Lung (tissue), 12 donors: ENCODE measurements around the gene CELA3A. TPM values are rescaled to one million over a fixed set of nuclear protein-coding genes. Genes with fewer than 3 reads are reported as not detected.
A peak's percentile ranks its signal among the peaks of the same experiment; 100 is the strongest.

Experiments
- ATAC-seq: fragments of 200-7000 bp; cut with Tn5 transposase; one replicate; pipeline ENCODE4 v1.9.1; 2020; ENCODE audit warnings: moderate number of reproducible peaks; ENCODE audit not compliant: insufficient read depth, low FRiP score
- DNase-seq, 3 donors: peaks; one replicate each; pipeline ENCODE4 v3.0.0-alpha.2; 2013 to 2017
- H3K27ac ChIP-seq, 2 donors: one replicate each; pipeline ENCODE4 v1.5.1; 2013; ENCODE audit warnings: mild to moderate bottlenecking in 2 of 2, moderate library complexity in 2 of 2, control low read depth in 1 of 2, inconsistent platforms in 1 of 2, low read depth in 1 of 2, low read length in 1 of 2
- H3K27me3 ChIP-seq, 3 donors: one replicate each; pipeline ENCODE4 v1.5.1; 2013; ENCODE audit warnings: low read length in 2 of 3; ENCODE audit not compliant: control insufficient read depth in 3 of 3, insufficient read depth in 3 of 3
- H3K36me3 ChIP-seq, 4 donors: one replicate each; pipeline ENCODE4 v1.5.1; 2013; ENCODE audit warnings: low read length in 4 of 4, mild to moderate bottlenecking in 1 of 4, moderate library complexity in 1 of 4; ENCODE audit not compliant: control insufficient read depth in 4 of 4, insufficient read depth in 4 of 4
- H3K4me1 ChIP-seq, 5 donors: one replicate each; pipeline ENCODE4 v1.5.1; 2013; ENCODE audit warnings: low read length in 5 of 5, mild to moderate bottlenecking in 2 of 5, moderate library complexity in 1 of 5; ENCODE audit not compliant: control insufficient read depth in 5 of 5, insufficient read depth in 5 of 5
- H3K4me3 ChIP-seq: one replicate; pipeline ENCODE4 v1.5.1; 2013; ENCODE audit warnings: mild to moderate bottlenecking, control low read depth, moderate library complexity
- H3K9ac ChIP-seq, 2 donors: one replicate each; pipeline ENCODE4 v1.5.1; 2013; ENCODE audit warnings: low read length in 2 of 2, control low read depth in 1 of 2; ENCODE audit not compliant: insufficient read depth in 1 of 2
- H3K9me3 ChIP-seq, 4 donors: one replicate each; pipeline ENCODE4 v1.5.1; 2013; ENCODE audit warnings: low read length in 3 of 4, mild to moderate bottlenecking in 1 of 4, moderate library complexity in 1 of 4; ENCODE audit not compliant: control insufficient read depth in 4 of 4, insufficient read depth in 3 of 4
- CTCF ChIP-seq: IDR thresholded peaks from 2 replicates; pipeline ENCODE4 v1.5.1; 2012; ENCODE audit warnings: mild to moderate bottlenecking; ENCODE audit errors: control extremely low read depth, extremely low read depth
- WGBS, 2 donors: extraction: QIAGEN DNeasy Blood & Tissue Kit; methylation state at CpG; one replicate each; pipeline ENCODE4 v1.1.7; 2013; 5-methylcytosine and 5-hydroxymethylcytosine counted together
- polyA plus RNA-seq, 2 donors: library from polyadenylated mRNA; stranded (reverse); fragments of 200-250 nt; gene quantifications; one replicate each; pipeline ENCODE4 v1.2.1, GENCODE V29; 2013
- total RNA-seq, 2 donors: library from RNA; depleted of rRNA in 1 of 2; stranded (reverse); fragments of >200 nt in 1 of 2; gene quantifications; one replicate each; pipeline ENCODE4 v1.2.1, GENCODE V29; 2014 to 2021
- donor health status: control.
- donor health status: control.
- donor health status: Bipolar disorder and iron deficiency.
- donor health status: healthy.
- donor health status: DM: yes; HTN: yes; CAD: no.

CELA3A gene
- total and polyA plus RNA-seq, 4 donors, result 0.26 to 11.7 (median 0.92) TPM; not detected in 1

GRCh38 chr1:22039594-22040285 is 38.3 kb downstream of the CELA3A start:
- ATAC-seq (peak; percentile 86), DNase-seq (peak; percentile 87 to 93 (median 91))
- no peak overlapping the region for H3K4me3 ChIP-seq
- TF ChIP-seq CTCF, result no peak
- no peaks in the 10 kb centered on the region for H3K36me3 ChIP-seq
- no peaks in the 10 kb centered on the region for H3K27me3 ChIP-seq
- H3K9me3 ChIP-seq, result no peaks in the 10 kb centered on the region
- H3K4me1 ChIP-seq, result peaks cover 0 to 13% (median 7%) of the 10 kb centered on the region in 5 donors
- 15 to 20% methylated on average over 6 of the region's 6 CpGs for WGBS, 2 donors
- H3K9ac ChIP-seq, result peak overlapping the region in 1 of 2 donors; percentile 46
- peak overlapping the region; percentile 11 to 66 for H3K27ac ChIP-seq

GRCh38 chr1:22040286-22040623 is 38.8 kb downstream of the CELA3A start:
- H3K4me3 ChIP-seq, result no peak overlapping the region
- peak overlapping the region in 1 of 2 donors; percentile 46 for H3K9ac ChIP-seq
- H3K9me3 ChIP-seq, result no peaks in the 10 kb centered on the region
- 80 to 84% methylated on average over 5 of the region's 5 CpGs for WGBS, 2 donors
- H3K27me3 ChIP-seq, result no peaks in the 10 kb centered on the region
- DNase-seq (no peak), ATAC-seq (no peak)
- TF ChIP-seq CTCF, result no peak
- no peaks in the 10 kb centered on the region for H3K36me3 ChIP-seq
- peak overlapping the region in 1 of 2 donors; percentile 66 for H3K27ac ChIP-seq
- peaks cover 0 to 15% (median 7%) of the 10 kb centered on the region in 5 donors for H3K4me1 ChIP-seq

GRCh38 chr1:22041505-22041904 is 40.0 kb downstream of the CELA3A start:
- Histone ChIP-seq H3K4me1 (peaks cover 0 to 15% (median 7%) of the 10 kb centered on the region in 5 donors), H3K4me3 (no peak overlapping the region), H3K27me3 (no peaks in the 10 kb centered on the region), H3K9me3 (peaks cover 0 to 2% (median 0%) of the 10 kb centered on the region in 4 donors), H3K36me3 (no peaks in the 10 kb centered on the region), H3K9ac (no peak overlapping the region), H3K27ac (no peak overlapping the region)
- no peak for DNase-seq
- TF ChIP-seq CTCF, result no peak
- no peak for ATAC-seq
- WGBS, 2 donors, result 90 to 98% methylated on average over 1 of the region's 1 CpG
